HepG2 (cell line): ENCODE results near the gene FBXO33. TPM values are rescaled to one million over a fixed set of nuclear protein-coding genes. Genes with fewer than 3 reads are reported as not detected.

Experiments used
- ATAC-seq: fragments of 200-7000 bp; cut with Tn5 transposase; 3 replicates; pipeline ENCODE4 v1.9.1; 2020; ENCODE audit warnings: mild to moderate bottlenecking, moderate library complexity
- BruUV-seq: library from RNA; stranded (reverse); fragments of 400-500 nt; replicated peaks from 2 replicates; lab custom pipeline; 2021; lab: Mats Ljungman, UMichigan
- CTCF ChIA-PET: fragments of 300-600 bp; formaldehyde crosslinking; extraction: SDS; loops from one replicate; lab custom pipeline; 2021; ENCODE audit warnings: low total read pairs, inconsistent platforms, low intra/inter-chr PET ratio; lab: Yijun Ruan, JAX
- POLR2A ChIA-PET: fragments of 350-600 bp; sonication (Branson Sonifier 250); formaldehyde crosslinking; loops from one replicate; lab custom pipeline; 2020; ENCODE audit warnings: antibody characterized with exemption, inconsistent platforms; lab: Yijun Ruan, JAX
- DNase-seq: peaks from one replicate; pipeline ENCODE4 v3.0.0-alpha.2; 2015; ENCODE audit warnings: low spot score
- FAIRE-seq: peaks from 3 replicates; lab custom pipeline; 2011; peaks lifted over from hg19 to GRCh38; lab: Jason Lieb, UNC
- H2AFZ ChIP-seq: one replicate; pipeline ENCODE4 v1.6.1; 2011; ENCODE audit warnings: low read length, inconsistent platforms
- H3K27ac ChIP-seq: fragments of 300-600 bp; 3 replicates; pipeline ENCODE4 v1.8.0; 2011; ENCODE audit warnings: mixed run types, mild to moderate bottlenecking, mixed read lengths, low read length, inconsistent platforms; ENCODE audit not compliant: insufficient read depth; ENCODE audit errors: extremely low read length
- H3K27me3 ChIP-seq, 2 experiments: fragments of 200-600 bp in 1 of 2; 2 replicates in 1 of 2; 3 replicates in 1 of 2; pipeline versions ENCODE4 v1.6.0 to v1.8.0; 2011; ENCODE audit warnings: low read length in 2 of 2, mild to moderate bottlenecking in 2 of 2, moderate library complexity in 2 of 2, inconsistent platforms in 1 of 2; ENCODE audit not compliant: insufficient read depth in 2 of 2, control insufficient read depth in 1 of 2
- H3K36me3 ChIP-seq, 2 experiments: fragments of 200-600 bp in 1 of 2; replicated peaks in 1 of 2; 2 replicates in 1 of 2; 3 replicates in 1 of 2; pipeline versions ENCODE4 v1.5.1 to v1.8.0; 2011; ENCODE audit warnings: low read length in 2 of 2, inconsistent platforms in 1 of 2; ENCODE audit not compliant: insufficient read depth in 2 of 2, control insufficient read depth in 1 of 2
- H3K4me1 ChIP-seq: 2 replicates; pipeline ENCODE4 v1.5.1; 2012; ENCODE audit warnings: low read length, inconsistent platforms; ENCODE audit not compliant: insufficient read depth
- H3K4me2 ChIP-seq: 2 replicates; pipeline ENCODE4 v1.6.0; 2011; ENCODE audit warnings: low read depth, low read length, inconsistent platforms
- H3K4me3 ChIP-seq, 3 experiments: fragments of 200-600 bp in 1 of 3; sonication (generic), shearing (Covaris generic) in 1 of 3; replicated peaks in 1 of 3; 2 replicates each; pipeline ENCODE4 v1.5.1; 2011 to 2016; ENCODE audit warnings: low read length in 3 of 3, inconsistent platforms in 2 of 3, low read depth in 2 of 3, mild to moderate bottlenecking in 2 of 3, control low read depth in 1 of 3, mixed read lengths in 1 of 3; ENCODE audit not compliant: insufficient read depth in 1 of 3
- H3K79me2 ChIP-seq: one replicate; pipeline ENCODE4 v1.6.1; 2011; ENCODE audit warnings: low read length, inconsistent platforms; ENCODE audit not compliant: insufficient read depth
- H3K9ac ChIP-seq: 2 replicates; pipeline ENCODE4 v1.6.0; 2011; ENCODE audit warnings: mild to moderate bottlenecking, low read depth, low read length, inconsistent platforms; ENCODE audit not compliant: insufficient read depth
- H3K9me3 ChIP-seq: 2 replicates; pipeline ENCODE4 v1.5.1; 2012; ENCODE audit warnings: mild to moderate bottlenecking, low read length
- H4K20me1 ChIP-seq: 2 replicates; pipeline ENCODE4 v1.6.0; 2011; ENCODE audit warnings: inconsistent platforms, mild to moderate bottlenecking, low read length, moderate library complexity; ENCODE audit not compliant: insufficient read depth
- HOXA5 ChIP-seq: sonication (generic); formaldehyde crosslinking; IDR thresholded peaks from 2 replicates; pipeline ENCODE4 v1.4.0; 2020; ENCODE audit warnings: missing genetic modification reagents
- ZBTB40 ChIP-seq, 2 experiments: fragments of 450-650 bp in 1 of 2; sonication (generic) in 1 of 2; formaldehyde crosslinking in 1 of 2; IDR thresholded peaks; 2 replicates each; pipeline versions ENCODE4 v1.6.1 to v1.8.0; 2016 to 2022; ENCODE audit warnings: antibody characterized with exemption in 1 of 2, mild to moderate bottlenecking in 1 of 2, missing genetic modification reagents in 1 of 2
- ZFP41 ChIP-seq: sonication (generic); formaldehyde crosslinking; IDR thresholded peaks from 2 replicates; pipeline ENCODE4 v1.4.0; 2020; ENCODE audit warnings: mild to moderate bottlenecking, missing genetic modification reagents, borderline replicate concordance
- ZKSCAN1 ChIP-seq: fragments of 150-350 bp; IDR thresholded peaks from 2 replicates; pipeline ENCODE4 v1.6.1; 2014; ENCODE audit warnings: low read length
- ZNF234 ChIP-seq: sonication (generic); formaldehyde crosslinking; conservative IDR thresholded peaks from 2 replicates; pipeline ENCODE4 v1.5.1; 2020; ENCODE audit warnings: mild to moderate bottlenecking, missing genetic modification reagents
- ZNF790 ChIP-seq: sonication (generic); formaldehyde crosslinking; IDR thresholded peaks from 2 replicates; pipeline ENCODE4 v1.8.0; 2022; ENCODE audit warnings: missing genetic modification reagents, mild to moderate bottlenecking, borderline replicate concordance
- ZSCAN5A ChIP-seq: sonication (generic); formaldehyde crosslinking; IDR thresholded peaks from 2 replicates; pipeline ENCODE4 v1.8.0; 2022; ENCODE audit warnings: mild to moderate bottlenecking, missing genetic modification reagents, borderline replicate concordance
- in situ Hi-C: cut with HindIII; loops from 2 replicates; pipeline ENCODE4 v1.10.0; 2017; ENCODE audit warnings: low pct_unique_long_range_greater_than_20kb; ENCODE audit not compliant: extremely low pct_ligation_motif_present
- intact Hi-C: fragments of 100-400 bp; cut with micrococcal nuclease; formaldehyde crosslinking; loops from one replicate; pipeline ENCODE4 v1.10.0; 2022; ENCODE audit not compliant: unreplicated experiment
- polyA plus RNA-seq, 8 experiments: library from polyadenylated mRNA; depleted of rRNA in 3 of 8; stranded (reverse) in 7 of 8; unstranded in 1 of 8; fragments of >200 nt; fragmentation: Illumina TruSeq in 4 of 8; extraction: Trizol in 4 of 8; gene quantifications; 2 replicates each; pipeline versions ENCODE4 v1.2.1 to v1.2.3, GENCODE V29; 2011 to 2016; ENCODE audit warnings: low read depth in 4 of 8, missing spikeins in 1 of 8, mixed read lengths in 1 of 8; ENCODE audit not compliant: insufficient read depth in 1 of 8
- total RNA-seq, 5 experiments: library from RNA; depleted of rRNA; stranded (reverse); fragments of >200 nt; fragmentation: Illumina TruSeq; extraction: Trizol; gene quantifications; 2 replicates each; pipeline ENCODE4 v1.2.3, GENCODE V29; 2016; ENCODE audit warnings: low read depth in 1 of 5

The FBXO33 gene
- total and polyA plus RNA-seq, 2 of the 13 experiments (the other 11 are each of a cell fraction or from before 2014, with no cell fraction given): 15.5 to 16.9 TPM

- no peaks in the 10 kb centered on the region for H3K9me3 ChIP-seq
- in situ Hi-C loops (no loop called here), intact Hi-C loops (no loop called here)
- H3K36me3 ChIP-seq: no peaks in the 10 kb centered on the region
- FAIRE-seq (no peak), DNase-seq (no peak), ATAC-seq (no peak)
- no peak overlapping the region for H2AFZ ChIP-seq
- ChIA-PET CTCF (no interaction called here), POLR2A (no interaction called here)
- no peak overlapping the region for H3K4me3 ChIP-seq
- TF ChIP-seq ZBTB40 (IDR thresholded peaks at IDR 0.05): no peak
- TF ChIP-seq ZBTB40 (CRISPR knock-in tag; IDR thresholded peaks at IDR 0.05): no peak
- no peak for TF ChIP-seq ZKSCAN1
- 0 out of 2 replicates have a peak, but pooled peaks have one; percentile 15 for TF ChIP-seq ZSCAN5A (CRISPR knock-in tag)
- TF ChIP-seq ZNF234 (CRISPR knock-in tag): no peak
- TF ChIP-seq ZNF790 (CRISPR knock-in tag): no peak
- TF ChIP-seq ZFP41 (CRISPR knock-in tag): no peak
- no peak for TF ChIP-seq HOXA5 (CRISPR knock-in tag)
- no peak overlapping the region for H3K4me2 ChIP-seq
- H3K9ac ChIP-seq: no peak overlapping the region
- no peaks in the 10 kb centered on the region for H3K4me1 ChIP-seq
- no peaks in the 10 kb centered on the region for H3K79me2 ChIP-seq
- no peak overlapping the region for H3K27ac ChIP-seq
- no TSS peak for BruUV-seq
- H4K20me1 ChIP-seq: no peaks in the 10 kb centered on the region
- no peaks in the 10 kb centered on the region for H3K27me3 ChIP-seq
Observed at GRCh38 chr14:39456702-39457250, 24.5 kb upstream of the FBXO33 start.
